Measurements from ENCODE around the gene CMC2. TPM values are rescaled to one million over a fixed set of nuclear protein-coding genes. Genes with fewer than 3 reads are reported as not detected.

CMC2 gene
- total and polyA plus RNA-seq, 2 donors from 2014 or later, result 33.4 to 146 TPM

DNA sequence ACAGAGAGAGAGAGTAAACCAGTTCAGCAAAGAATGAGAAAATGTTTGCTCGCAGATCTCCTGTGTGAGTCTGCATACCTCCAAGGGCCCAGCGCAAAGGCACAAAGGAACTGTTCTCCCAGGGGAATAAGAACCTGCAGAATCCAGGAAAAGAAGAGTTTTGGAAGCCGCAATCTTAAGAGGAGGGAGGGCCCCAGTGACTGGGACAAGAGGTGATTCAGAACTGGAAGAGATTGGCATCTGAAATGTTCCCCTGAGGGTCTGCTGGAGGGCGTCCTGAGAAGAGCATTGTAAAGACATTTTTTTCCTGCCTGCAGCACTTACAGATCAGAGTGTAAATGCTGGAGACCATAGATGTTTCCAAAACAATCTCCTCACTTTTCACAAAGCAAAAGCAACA, 35.0 kb upstream of the CMC2 start:
- Histone ChIP-seq H3K36me3 (ENCODE audit: control insufficient read depth in 2 of 3, insufficient read depth in 3 of 3, low read length in 3 of 3) (peaks cover 4 to 34% (median 30%) of the 10 kb centered on the region in 3 donors), H3K9ac (ENCODE audit: low read length in 3 of 3) (no peak overlapping the region), H3K9me3 (ENCODE audit: control insufficient read depth in 2 of 3, insufficient read depth in 1 of 3, low read length in 3 of 3) (no peaks in the 10 kb centered on the region), H3K27me3 (ENCODE audit: control insufficient read depth, insufficient read depth, low read length) (no peaks in the 10 kb centered on the region), H3K4me1 (ENCODE audit: control insufficient read depth in 2 of 3, insufficient read depth in 2 of 3, low read depth in 1 of 3, low read length in 3 of 3) (peaks cover 0 to 7% (median 5%) of the 10 kb centered on the region in 3 donors), H3K27ac (ENCODE audit: low read depth in 2 of 2, low read length in 2 of 2) (no peak overlapping the region), H3K4me3 (ENCODE audit: low read length in 3 of 3) (no peak overlapping the region)
- intact Hi-C loops (cut with DNase I), result no loop called here
- TF ChIP-seq, protein P1, sequence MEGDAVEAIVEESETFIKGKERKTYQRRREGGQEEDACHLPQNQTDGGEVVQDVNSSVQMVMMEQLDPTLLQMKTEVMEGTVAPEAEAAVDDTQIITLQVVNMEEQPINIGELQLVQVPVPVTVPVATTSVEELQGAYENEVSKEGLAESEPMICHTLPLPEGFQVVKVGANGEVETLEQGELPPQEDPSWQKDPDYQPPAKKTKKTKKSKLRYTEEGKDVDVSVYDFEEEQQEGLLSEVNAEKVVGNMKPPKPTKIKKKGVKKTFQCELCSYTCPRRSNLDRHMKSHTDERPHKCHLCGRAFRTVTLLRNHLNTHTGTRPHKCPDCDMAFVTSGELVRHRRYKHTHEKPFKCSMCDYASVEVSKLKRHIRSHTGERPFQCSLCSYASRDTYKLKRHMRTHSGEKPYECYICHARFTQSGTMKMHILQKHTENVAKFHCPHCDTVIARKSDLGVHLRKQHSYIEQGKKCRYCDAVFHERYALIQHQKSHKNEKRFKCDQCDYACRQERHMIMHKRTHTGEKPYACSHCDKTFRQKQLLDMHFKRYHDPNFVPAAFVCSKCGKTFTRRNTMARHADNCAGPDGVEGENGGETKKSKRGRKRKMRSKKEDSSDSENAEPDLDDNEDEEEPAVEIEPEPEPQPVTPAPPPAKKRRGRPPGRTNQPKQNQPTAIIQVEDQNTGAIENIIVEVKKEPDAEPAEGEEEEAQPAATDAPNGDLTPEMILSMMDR (IDR thresholded peaks at IDR 0.05; ENCODE audit: borderline replicate concordance, extremely low read depth, insufficient read depth), result no peak
- DNase-seq (no peak), FAIRE-seq (no peak)

DNA sequence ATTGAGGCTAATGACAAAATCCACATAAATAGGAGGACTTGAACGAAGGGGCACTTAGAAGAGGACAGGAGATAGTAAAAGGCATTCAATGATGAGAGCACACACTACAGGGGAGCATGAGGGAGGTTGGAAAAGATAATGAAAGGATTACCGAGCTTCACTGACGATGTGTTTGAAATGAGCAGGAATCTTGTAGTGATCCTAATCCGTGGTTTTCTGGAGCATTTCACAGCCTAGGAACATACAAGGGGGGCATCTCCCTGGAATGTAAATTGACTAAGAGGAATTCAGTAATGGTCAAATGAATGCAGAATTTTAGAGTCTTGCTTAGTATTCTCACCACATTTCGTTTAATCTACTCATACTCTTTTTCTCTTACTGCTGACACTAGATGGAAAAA, 34.2 kb upstream of the CMC2 start:
- DNase-seq, result no peak
- H3K27ac ChIP-seq (ENCODE audit: low read depth in 2 of 2, low read length in 2 of 2), result no peak overlapping the region
- TF ChIP-seq, protein P1 (IDR thresholded peaks at IDR 0.05; ENCODE audit: borderline replicate concordance, extremely low read depth, insufficient read depth), result no peak
- H3K27me3 ChIP-seq (ENCODE audit: control insufficient read depth, insufficient read depth, low read length), result no peaks in the 10 kb centered on the region
- peaks cover 4 to 34% (median 30%) of the 10 kb centered on the region in 3 donors for H3K36me3 ChIP-seq (ENCODE audit: control insufficient read depth in 2 of 3, insufficient read depth in 3 of 3, low read length in 3 of 3)
- no peak overlapping the region for H3K9ac ChIP-seq (ENCODE audit: low read length in 3 of 3)
- no peak for FAIRE-seq
- no peak overlapping the region for H3K4me3 ChIP-seq (ENCODE audit: low read length in 3 of 3)
- H3K9me3 ChIP-seq (ENCODE audit: control insufficient read depth in 2 of 3, insufficient read depth in 1 of 3, low read length in 3 of 3), result no peaks in the 10 kb centered on the region
- H3K4me1 ChIP-seq (ENCODE audit: control insufficient read depth in 2 of 3, insufficient read depth in 2 of 3, low read depth in 1 of 3, low read length in 3 of 3), result peaks cover 0 to 9% (median 5%) of the 10 kb centered on the region in 3 donors
- intact Hi-C loops (cut with DNase I), result no loop called here

DNA sequence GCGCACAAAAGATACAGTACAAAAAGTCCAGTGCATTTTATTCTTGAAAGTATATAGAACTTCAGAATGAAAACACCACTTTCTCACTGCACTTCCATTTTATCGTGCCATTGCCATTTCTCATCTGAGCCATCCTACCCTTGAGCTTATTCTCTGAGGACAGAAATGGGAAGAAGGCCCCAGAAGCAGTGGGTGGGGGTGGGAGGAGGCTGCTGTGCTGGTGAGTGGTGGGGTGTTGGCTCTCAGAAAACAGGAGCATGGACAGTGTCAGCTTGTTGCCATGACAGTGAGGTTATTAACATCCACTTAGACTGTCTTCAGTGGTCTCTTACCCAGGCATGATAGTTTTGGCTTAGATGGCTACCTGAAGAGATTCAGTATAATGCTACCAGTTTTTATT, 33.4 kb upstream of the CMC2 start:
- Histone ChIP-seq H3K27ac (ENCODE audit: low read depth in 2 of 2, low read length in 2 of 2) (no peak overlapping the region), H3K9me3 (ENCODE audit: control insufficient read depth in 2 of 3, insufficient read depth in 1 of 3, low read length in 3 of 3) (no peaks in the 10 kb centered on the region), H3K27me3 (ENCODE audit: control insufficient read depth, insufficient read depth, low read length) (no peaks in the 10 kb centered on the region), H3K4me1 (ENCODE audit: control insufficient read depth in 2 of 3, insufficient read depth in 2 of 3, low read depth in 1 of 3, low read length in 3 of 3) (peaks cover 0 to 9% (median 5%) of the 10 kb centered on the region in 3 donors), H3K9ac (ENCODE audit: low read length in 3 of 3) (no peak overlapping the region), H3K36me3 (ENCODE audit: control insufficient read depth in 2 of 3, insufficient read depth in 3 of 3, low read length in 3 of 3) (peaks cover 2 to 30% (median 30%) of the 10 kb centered on the region in 3 donors), H3K4me3 (ENCODE audit: low read length in 3 of 3) (no peak overlapping the region)
- TF ChIP-seq, protein P1 (IDR thresholded peaks at IDR 0.05; ENCODE audit: borderline replicate concordance, extremely low read depth, insufficient read depth), result no peak
- FAIRE-seq (no peak), DNase-seq (no peak)
- intact Hi-C loops (cut with DNase I), result no loop called here

Measured in kidney (tissue), 14 donors.